Measurements from ENCODE around the gene MIS12. TPM values are rescaled to one million over a fixed set of nuclear protein-coding genes. Genes with fewer than 3 reads are reported as not detected.
A peak's percentile ranks its signal among the peaks of the same experiment; 100 is the strongest.

Gene MIS12
- total RNA-seq, 1 donor from 2014 or later, result 25.1 TPM

DNA sequence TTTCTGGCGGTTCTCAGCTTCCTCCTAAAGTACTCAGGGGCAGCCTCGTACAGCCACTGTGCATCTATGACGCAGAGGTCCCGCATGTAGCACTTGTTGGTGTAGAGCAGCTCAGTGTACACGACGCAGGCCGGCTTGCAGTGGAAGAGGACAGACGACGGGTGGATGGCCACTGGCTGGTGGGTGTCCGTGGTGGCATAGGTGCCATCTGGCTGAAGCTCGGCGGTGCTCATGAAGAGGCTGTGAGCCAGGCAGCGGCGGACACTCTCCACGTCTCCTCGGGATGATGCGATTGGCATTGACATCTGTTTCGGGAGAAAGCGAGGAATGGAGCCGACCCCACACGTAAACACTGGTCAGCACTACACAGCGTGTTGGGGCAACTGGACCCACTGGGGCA is 42.2 kb upstream of the MIS12 start:
- H3K4me3 ChIP-seq (ENCODE audit: low read depth, low read length), result no peak overlapping the region
- H3K36me3 ChIP-seq (ENCODE audit: control insufficient read depth, insufficient read depth, low read length), result no peaks in the 10 kb centered on the region
- TF ChIP-seq, protein P1, sequence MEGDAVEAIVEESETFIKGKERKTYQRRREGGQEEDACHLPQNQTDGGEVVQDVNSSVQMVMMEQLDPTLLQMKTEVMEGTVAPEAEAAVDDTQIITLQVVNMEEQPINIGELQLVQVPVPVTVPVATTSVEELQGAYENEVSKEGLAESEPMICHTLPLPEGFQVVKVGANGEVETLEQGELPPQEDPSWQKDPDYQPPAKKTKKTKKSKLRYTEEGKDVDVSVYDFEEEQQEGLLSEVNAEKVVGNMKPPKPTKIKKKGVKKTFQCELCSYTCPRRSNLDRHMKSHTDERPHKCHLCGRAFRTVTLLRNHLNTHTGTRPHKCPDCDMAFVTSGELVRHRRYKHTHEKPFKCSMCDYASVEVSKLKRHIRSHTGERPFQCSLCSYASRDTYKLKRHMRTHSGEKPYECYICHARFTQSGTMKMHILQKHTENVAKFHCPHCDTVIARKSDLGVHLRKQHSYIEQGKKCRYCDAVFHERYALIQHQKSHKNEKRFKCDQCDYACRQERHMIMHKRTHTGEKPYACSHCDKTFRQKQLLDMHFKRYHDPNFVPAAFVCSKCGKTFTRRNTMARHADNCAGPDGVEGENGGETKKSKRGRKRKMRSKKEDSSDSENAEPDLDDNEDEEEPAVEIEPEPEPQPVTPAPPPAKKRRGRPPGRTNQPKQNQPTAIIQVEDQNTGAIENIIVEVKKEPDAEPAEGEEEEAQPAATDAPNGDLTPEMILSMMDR (IDR thresholded peaks at IDR 0.05; ENCODE audit: insufficient read depth, low read length, poor library complexity, severe bottlenecking), result no peak
- no peak for DNase-seq (ENCODE audit: low read depth)
- H3K27me3 ChIP-seq (ENCODE audit: control insufficient read depth, insufficient read depth, low read length), result no peaks in the 10 kb centered on the region

DNA sequence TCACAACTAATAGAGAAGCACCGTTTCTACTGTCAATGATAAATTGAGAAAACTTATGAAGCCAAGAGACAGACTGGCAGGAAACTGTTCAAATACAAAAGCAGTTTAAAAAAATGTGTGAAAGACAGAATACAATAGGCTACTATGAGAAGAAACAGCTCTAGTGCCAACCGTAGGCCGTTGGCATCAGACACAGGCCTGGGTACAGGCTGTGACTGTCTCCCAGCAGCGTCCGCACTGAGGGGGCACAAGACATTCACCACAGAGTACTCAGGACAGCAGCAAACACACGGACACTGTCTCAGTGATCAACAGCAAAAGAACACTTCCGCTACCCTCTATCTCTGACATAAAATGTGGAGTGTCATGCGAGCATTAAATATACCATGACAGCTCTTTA is 39.6 kb upstream of the MIS12 start:
- TF ChIP-seq, protein P1 (IDR thresholded peaks at IDR 0.05; ENCODE audit: insufficient read depth, low read length, poor library complexity, severe bottlenecking), result no peak
- Histone ChIP-seq H3K36me3 (ENCODE audit: control insufficient read depth, insufficient read depth, low read length) (no peaks in the 10 kb centered on the region), H3K4me3 (ENCODE audit: low read depth, low read length) (no peak overlapping the region), H3K27me3 (ENCODE audit: control insufficient read depth, insufficient read depth, low read length) (no peaks in the 10 kb centered on the region)
- no peak for DNase-seq (ENCODE audit: low read depth)

DNA sequence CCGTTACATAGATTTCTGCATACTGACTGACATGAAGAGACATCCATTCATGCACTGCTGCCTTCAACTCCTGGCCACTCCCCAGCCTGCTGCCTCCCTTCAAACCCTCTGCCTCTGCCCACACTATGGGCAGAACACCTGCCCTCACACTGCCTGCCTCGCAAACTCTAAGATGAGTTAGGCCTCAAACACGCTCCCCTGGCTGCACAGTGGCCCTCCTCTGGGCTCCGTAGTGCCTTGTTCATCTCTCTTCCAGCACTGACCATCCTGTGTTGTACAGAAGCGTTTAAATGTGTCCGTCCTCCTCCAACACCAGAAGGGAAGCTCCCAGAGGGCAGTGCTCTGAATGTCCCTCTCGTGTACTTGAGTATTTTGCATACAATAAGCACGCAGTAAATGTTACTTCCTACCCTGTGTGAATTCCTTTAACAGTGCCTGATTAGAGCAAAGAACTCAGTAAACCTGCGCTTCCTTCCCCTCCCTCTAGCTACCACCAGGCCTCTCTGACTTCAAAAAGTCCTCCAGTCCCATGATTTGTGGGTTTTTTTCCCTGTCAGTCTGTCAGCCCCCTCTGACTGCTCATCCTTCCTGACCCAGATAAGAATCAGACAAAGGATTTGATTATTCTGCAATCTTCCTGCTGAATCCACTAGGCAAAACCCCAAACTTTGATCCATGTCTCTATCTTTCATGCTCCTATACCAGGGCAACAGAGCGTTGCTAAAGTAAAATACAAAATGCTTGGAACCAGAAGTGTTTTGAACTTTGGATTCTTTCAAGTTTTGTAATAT is 21.5 kb upstream of the MIS12 start:
- Histone ChIP-seq H3K4me3 (ENCODE audit: low read depth, low read length) (no peak overlapping the region), H3K27me3 (ENCODE audit: control insufficient read depth, insufficient read depth, low read length) (no peaks in the 10 kb centered on the region), H3K36me3 (ENCODE audit: control insufficient read depth, insufficient read depth, low read length) (no peaks in the 10 kb centered on the region)
- DNase-seq (ENCODE audit: low read depth), result no peak
- TF ChIP-seq, protein P1 (IDR thresholded peaks at IDR 0.05; ENCODE audit: insufficient read depth, low read length, poor library complexity, severe bottlenecking), result no peak

DNA sequence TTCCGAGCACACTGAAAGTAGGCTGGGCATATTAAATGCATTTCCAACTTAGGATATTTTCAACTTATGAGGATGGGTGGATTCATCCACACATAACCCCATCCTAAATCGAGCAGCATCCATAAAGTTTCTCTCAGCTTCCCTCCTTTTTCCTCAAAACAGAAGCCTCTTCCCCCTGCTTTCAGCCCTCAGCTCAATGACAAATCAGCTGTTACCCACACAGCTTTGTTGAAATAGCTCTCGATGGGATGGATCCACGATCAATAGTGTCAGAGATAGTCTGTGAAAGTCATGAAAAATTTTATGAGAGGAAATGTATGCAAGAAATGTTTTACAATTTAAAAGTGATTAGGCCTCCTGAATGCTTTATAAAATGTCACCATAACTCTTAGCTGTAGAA is 20.1 kb upstream of the MIS12 start:
- no peaks in the 10 kb centered on the region for H3K36me3 ChIP-seq (ENCODE audit: control insufficient read depth, insufficient read depth, low read length)
- no peak for DNase-seq (ENCODE audit: low read depth)
- H3K27me3 ChIP-seq (ENCODE audit: control insufficient read depth, insufficient read depth, low read length), result no peaks in the 10 kb centered on the region
- TF ChIP-seq, protein P1 (IDR thresholded peaks at IDR 0.05; ENCODE audit: insufficient read depth, low read length, poor library complexity, severe bottlenecking), result no peak
- H3K4me3 ChIP-seq (ENCODE audit: low read depth, low read length), result no peak overlapping the region

DNA sequence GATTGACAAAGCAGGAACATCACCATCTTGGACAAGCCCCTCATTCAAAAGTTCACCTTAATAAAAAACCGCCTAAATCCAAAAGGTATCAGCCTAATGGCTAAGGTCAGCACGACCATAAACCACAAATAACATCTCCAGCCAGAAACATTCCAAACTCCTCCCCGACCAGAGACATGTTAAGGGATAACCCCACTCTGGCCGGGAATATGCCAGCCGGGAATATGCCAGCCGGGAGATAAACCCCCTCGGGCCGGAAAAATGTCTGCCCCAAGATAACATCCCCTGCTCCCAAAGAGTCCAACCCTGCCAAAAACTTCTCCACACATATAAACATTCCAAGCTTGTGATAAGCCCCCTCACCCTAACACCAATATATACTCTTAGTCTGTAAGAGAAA is 18.9 kb upstream of the MIS12 start:
- H3K4me3 ChIP-seq (ENCODE audit: low read depth, low read length), result peak overlapping the region; percentile 90
- TF ChIP-seq, protein P1 (IDR thresholded peaks at IDR 0.05; ENCODE audit: insufficient read depth, low read length, poor library complexity, severe bottlenecking), result no peak
- no peaks in the 10 kb centered on the region for H3K27me3 ChIP-seq (ENCODE audit: control insufficient read depth, insufficient read depth, low read length)
- no peak for DNase-seq (ENCODE audit: low read depth)
- H3K36me3 ChIP-seq (ENCODE audit: control insufficient read depth, insufficient read depth, low read length), result no peaks in the 10 kb centered on the region

DNA sequence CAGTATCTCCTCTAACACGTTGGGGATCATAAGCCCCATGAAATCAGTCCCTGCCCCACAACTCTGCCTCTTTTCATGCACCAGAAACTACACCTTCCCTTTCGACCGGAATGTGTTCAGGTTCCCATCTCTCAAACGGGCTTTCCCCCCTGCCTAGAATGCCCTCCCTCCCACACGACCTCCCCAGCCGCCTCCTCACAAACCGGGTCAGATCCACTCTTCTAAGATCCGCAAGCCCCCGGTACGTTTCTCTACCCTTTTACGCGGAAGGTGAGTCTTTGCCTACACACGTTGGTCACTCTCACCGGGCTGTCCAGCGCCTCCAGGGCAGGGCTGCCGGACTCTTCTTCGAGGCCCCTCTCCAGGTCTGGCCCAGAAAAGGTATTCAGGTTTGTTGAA is 18.3 kb upstream of the MIS12 start:
- H3K27me3 ChIP-seq (ENCODE audit: control insufficient read depth, insufficient read depth, low read length), result no peaks in the 10 kb centered on the region
- DNase-seq (ENCODE audit: low read depth), result no peak
- H3K4me3 ChIP-seq (ENCODE audit: low read depth, low read length), result peak overlapping the region; percentile 90
- TF ChIP-seq, protein P1 (IDR thresholded peaks at IDR 0.05; ENCODE audit: insufficient read depth, low read length, poor library complexity, severe bottlenecking), result no peak
- no peaks in the 10 kb centered on the region for H3K36me3 ChIP-seq (ENCODE audit: control insufficient read depth, insufficient read depth, low read length)
